WERI-Rb-1 (cell line): Measurements from ENCODE around the gene OR5I1.

Experiments
- DNase-seq: peaks from one replicate; pipeline ENCODE4 v3.0.0-alpha.2; 2020
- H3K27ac ChIP-seq: fragments of 250-450 bp; sonication (Bioruptor Pico); 2 replicates; pipeline ENCODE4 v1.5.1; 2020; ENCODE audit warnings: mild to moderate bottlenecking, moderate library complexity
- H3K27me3 ChIP-seq: fragments of 250-450 bp; sonication (Bioruptor Pico); 2 replicates; pipeline ENCODE4 v1.5.1; 2021; ENCODE audit warnings: mild to moderate bottlenecking, low read depth, moderate library complexity; ENCODE audit not compliant: insufficient read depth, severe bottlenecking
- H3K36me3 ChIP-seq: fragments of 250-450 bp; sonication (Bioruptor Pico); 2 replicates; pipeline ENCODE4 v1.5.1; 2020; ENCODE audit warnings: mild to moderate bottlenecking, moderate library complexity
- H3K4me3 ChIP-seq: 2 replicates; pipeline ENCODE4 v1.5.1; 2011; ENCODE audit warnings: low read depth, mild to moderate bottlenecking, control low read depth, low read length
- H3K9me3 ChIP-seq: fragments of 250-450 bp; sonication (Bioruptor Pico); 2 replicates; pipeline ENCODE4 v1.5.1; 2021; ENCODE audit warnings: mild to moderate bottlenecking, moderate library complexity; ENCODE audit not compliant: severe bottlenecking
- CTCF ChIP-seq: IDR thresholded peaks from 2 replicates; pipeline ENCODE4 v1.5.1; 2011; ENCODE audit warnings: low read depth, mild to moderate bottlenecking, control low read depth, inconsistent platforms, low read length

Gene OR5I1

GRCh38 chr11:55936300-55936699, at the start of gene OR5I1:
TSS of gene OR5I1 (minus strand) at chr11:55936400. CDS start at chr11:55936400, 0 bp downstream.
- TF ChIP-seq CTCF = no peak
- peaks cover 37% of the 10 kb centered on the region for H3K27me3 ChIP-seq
- H3K4me3 ChIP-seq = no peak within 1 kb of the TSS
- H3K27ac ChIP-seq = no peak within 1 kb of the TSS
- no peaks in the 10 kb centered on the region for H3K9me3 ChIP-seq
- DNase-seq = no peak
- no peaks in the 10 kb centered on the region for H3K36me3 ChIP-seq

GRCh38 chr11:55970935-55971334, 34.7 kb upstream of the OR5I1 start:
- no peak overlapping the region for H3K4me3 ChIP-seq
- DNase-seq = no peak
- H3K27ac ChIP-seq = no peak overlapping the region
- H3K9me3 ChIP-seq = no peaks in the 10 kb centered on the region
- TF ChIP-seq CTCF = no peak
- peaks cover 19% of the 10 kb centered on the region for H3K27me3 ChIP-seq
- H3K36me3 ChIP-seq = no peaks in the 10 kb centered on the region

GRCh38 chr11:55969845-55970244, 33.6 kb upstream of the OR5I1 start, which contains the start of gene OR10AG1:
TSS of gene OR10AG1 (minus strand) at chr11:55969945. CDS start at chr11:55969907, 38 bp downstream.
- Histone ChIP-seq H3K9me3 (no peaks in the 10 kb centered on the region), H3K4me3 (no peak within 1 kb of the TSS)
- no peak for TF ChIP-seq CTCF

GRCh38 chr11:55967914-55968313, 31.7 kb upstream of the OR5I1 start:
- Histone ChIP-seq H3K36me3 (no peaks in the 10 kb centered on the region), H3K4me3 (no peak overlapping the region), H3K9me3 (no peaks in the 10 kb centered on the region), H3K27ac (no peak overlapping the region), H3K27me3 (peaks cover 18% of the 10 kb centered on the region)
- no peak for DNase-seq
- no peak for TF ChIP-seq CTCF

More at GRCh38 chr11:55969845-55970244, 33.6 kb upstream of the OR5I1 start, which contains the start of gene OR10AG1:
- Histone ChIP-seq H3K27ac (no peak within 1 kb of the TSS), H3K36me3 (no peaks in the 10 kb centered on the region), H3K27me3 (peaks cover 16% of the 10 kb centered on the region)
- no peak for DNase-seq

GRCh38 chr11:55966391-55966790, 30.2 kb upstream of the OR5I1 start:
- no peak for DNase-seq
- Histone ChIP-seq H3K9me3 (no peaks in the 10 kb centered on the region), H3K36me3 (no peaks in the 10 kb centered on the region), H3K27ac (no peak overlapping the region), H3K4me3 (no peak overlapping the region), H3K27me3 (peaks cover 24% of the 10 kb centered on the region)
- no peak for TF ChIP-seq CTCF

GRCh38 chr11:55956521-55956920, 20.3 kb upstream of the OR5I1 start:
- H3K27me3 ChIP-seq = peaks cover 30% of the 10 kb centered on the region

More at GRCh38 chr11:55956521-55956920, 20.3 kb upstream of the OR5I1 start:
- H3K9me3 ChIP-seq = no peaks in the 10 kb centered on the region
- no peak for DNase-seq
- no peak overlapping the region for H3K4me3 ChIP-seq
- H3K36me3 ChIP-seq = no peaks in the 10 kb centered on the region
- TF ChIP-seq CTCF = no peak
- H3K27ac ChIP-seq = no peak overlapping the region
